GM18909 (cell line): ENCODE measurements around the gene RPTOR.

ENCODE experiments used
- ATAC-seq: cut with Tn5 transposase; IDR thresholded peaks from one replicate; pipeline ENCODE4 v1.9.1; 2021; ENCODE audit warnings: mild to moderate bottlenecking; ENCODE audit not compliant: unreplicated experiment, poor library complexity

The RPTOR gene

DNA sequence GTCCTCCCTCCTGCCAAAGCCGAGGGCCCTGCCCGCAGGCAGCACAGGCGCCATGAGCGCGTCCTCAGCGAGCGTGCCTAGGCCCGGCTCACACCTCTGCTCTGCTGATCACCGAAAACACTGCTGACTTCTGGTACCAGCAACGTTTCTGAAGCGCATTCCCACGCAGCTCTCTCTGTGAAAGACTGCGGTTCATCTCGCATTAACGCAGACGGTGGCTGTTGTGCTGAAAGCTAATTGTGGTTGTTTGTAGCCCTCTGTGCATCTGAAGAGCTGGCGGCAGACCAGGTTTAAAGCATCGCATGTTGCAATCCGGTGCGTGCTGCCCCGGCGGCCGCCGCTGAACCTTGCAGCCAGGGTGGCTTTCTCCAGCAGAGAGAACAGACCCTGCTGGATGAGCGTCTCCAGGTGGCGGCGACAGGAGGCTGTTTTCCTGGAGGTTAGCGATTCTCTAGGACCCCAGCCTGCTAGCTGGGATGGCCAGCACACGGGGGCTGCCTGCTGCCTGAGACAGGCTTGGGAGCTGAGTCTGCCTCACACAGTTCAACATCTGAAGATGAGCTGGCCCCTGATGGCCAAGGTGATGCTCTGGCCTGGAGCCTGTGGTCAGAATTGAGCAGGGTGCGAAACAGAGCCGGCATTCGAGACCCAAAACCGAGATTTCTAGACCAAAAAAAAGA is 397.2 kb downstream of the RPTOR start:
- ATAC-seq = no peak

DNA sequence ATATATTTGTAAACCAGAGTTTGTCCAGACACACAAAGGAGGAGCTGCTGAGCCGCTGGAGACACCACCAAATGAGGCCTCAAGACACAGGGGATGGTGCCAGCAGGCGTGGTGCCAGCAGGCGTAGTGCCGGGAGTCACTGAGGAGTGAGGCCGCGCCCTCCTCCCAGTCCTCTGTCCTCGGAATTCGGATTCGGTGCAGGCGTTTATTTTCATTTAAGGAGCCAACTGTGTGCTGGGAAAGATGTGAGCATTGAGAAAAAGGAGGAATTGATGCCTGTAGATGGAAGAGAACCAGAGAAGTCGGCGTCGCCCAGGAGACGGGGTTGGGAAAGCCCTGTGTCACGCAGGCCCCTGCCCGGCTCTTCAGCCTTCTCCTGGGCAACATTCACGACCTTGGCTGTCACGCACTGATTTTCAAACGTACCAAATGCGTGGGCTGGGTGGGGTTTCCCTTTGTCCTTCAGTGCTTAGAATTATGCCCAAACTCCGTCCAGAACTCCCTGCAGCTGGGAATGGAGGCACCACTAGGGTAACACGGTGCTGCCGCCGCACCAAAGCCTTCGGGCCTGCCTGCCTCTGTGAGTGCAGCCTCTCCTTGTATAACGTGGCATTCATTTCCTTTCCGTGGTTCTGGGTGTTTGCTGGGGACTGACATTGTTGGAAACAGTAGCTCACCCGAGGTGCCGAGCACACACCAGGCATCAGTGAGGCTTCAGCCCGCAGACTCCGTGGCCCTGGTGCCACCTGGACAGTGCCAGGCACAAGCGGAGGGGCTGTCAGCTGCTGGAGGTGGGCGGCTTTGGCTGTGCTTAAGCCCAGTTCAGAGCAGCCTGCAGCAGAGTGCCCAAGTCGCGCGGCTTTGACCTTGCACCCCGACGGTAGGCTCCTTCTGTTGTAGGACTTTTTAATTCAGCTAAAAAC is 398.0 kb downstream of the RPTOR start:
- no peak for ATAC-seq

DNA sequence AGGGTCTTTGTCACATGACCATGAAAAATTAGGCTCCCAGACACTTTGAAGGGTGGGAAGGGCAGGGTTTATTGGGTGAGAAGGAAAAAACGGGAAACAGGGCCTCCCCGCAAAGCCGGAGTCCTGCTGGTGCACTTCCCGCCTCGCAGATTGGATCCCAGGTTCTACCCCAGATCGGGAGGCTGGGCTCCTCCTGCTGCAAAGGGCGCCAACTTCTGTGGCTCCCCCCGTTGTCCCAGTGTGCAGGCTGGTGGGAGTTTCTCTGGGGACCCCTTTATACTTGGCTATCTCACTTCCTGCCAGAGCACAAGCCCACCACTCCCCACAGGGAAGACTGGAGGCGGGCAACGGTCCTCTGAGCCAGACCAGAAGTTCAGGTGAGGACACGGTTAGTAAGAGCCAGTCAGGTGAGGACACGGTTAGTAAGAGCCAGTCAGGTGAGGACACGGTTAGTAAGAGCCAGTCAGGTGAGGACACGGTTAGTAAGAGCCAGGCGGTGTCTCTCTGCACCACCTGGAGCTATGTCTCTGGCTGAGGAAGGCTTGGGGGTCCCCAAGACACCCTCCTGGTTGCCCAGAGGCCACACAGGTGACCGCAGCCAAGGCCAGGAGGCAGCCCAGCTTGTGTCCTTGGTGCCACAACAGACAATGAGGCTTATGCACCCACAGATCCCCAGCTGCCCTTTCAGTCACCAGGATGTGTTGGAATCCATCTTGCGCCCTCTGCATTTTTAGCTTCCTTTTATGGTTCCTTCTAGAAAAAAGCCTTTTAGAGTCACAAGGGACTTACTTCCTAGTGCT is 398.9 kb downstream of the RPTOR start:
- no peak for ATAC-seq

DNA sequence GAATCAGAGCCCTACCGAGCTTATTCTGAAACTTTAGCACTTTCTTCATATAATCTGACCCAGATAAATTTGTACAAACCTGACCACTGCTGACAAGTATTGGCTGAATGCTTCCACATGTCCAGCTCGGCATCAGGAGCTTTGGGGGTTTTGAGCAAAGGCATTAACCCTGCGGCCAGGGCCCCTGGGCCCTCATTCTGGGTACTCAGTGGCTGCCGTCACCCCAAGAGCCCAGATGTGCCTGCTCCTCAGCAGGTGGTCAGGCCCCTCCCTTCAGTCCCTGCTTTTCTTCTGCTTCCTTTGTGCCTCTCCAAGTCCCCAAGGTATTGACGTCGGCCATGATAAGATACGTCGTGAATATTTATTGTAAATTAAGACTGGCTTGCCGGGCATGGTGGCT is 399.7 kb downstream of the RPTOR start:
- no peak for ATAC-seq

DNA sequence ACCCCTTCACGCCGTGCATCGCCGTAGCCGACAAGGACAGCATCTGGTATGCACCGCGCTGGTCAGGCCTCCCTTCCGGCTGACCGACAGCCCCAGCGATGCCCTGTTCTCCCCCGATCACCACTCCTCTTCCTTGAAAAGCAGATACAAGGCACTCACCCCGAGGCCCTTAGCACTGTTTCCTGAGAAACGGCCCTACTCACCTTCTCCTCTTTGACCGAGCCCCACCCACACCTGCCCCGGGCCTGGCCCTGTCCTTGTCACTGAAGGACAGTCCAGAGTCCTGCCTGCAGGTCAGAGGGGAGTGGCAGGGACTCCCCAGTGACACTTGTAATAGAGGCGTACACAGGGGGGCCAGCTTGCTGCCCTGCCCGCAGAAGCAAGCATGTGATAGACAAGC is 401.1 kb downstream of the RPTOR start:
- ATAC-seq = no peak

DNA sequence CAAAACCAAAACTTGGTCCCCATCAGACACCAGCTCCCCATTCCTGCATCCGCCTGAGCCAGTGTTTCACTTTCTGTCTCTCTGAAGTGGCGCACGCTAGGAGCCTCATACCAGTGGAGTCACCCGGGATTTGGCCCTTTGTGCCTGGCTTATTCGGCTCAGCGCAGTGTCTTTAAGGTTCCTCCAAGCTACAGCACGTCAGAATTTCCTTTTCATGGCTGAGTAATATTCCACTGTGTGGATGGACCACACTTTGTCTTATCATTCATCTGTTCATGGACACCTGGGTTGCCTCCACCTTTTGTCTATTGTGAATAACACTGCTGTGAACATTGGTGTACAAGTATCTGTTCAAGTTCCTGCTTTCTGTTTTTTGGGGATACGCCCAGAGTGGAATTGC is 401.8 kb downstream of the RPTOR start:
- ATAC-seq = no peak

DNA sequence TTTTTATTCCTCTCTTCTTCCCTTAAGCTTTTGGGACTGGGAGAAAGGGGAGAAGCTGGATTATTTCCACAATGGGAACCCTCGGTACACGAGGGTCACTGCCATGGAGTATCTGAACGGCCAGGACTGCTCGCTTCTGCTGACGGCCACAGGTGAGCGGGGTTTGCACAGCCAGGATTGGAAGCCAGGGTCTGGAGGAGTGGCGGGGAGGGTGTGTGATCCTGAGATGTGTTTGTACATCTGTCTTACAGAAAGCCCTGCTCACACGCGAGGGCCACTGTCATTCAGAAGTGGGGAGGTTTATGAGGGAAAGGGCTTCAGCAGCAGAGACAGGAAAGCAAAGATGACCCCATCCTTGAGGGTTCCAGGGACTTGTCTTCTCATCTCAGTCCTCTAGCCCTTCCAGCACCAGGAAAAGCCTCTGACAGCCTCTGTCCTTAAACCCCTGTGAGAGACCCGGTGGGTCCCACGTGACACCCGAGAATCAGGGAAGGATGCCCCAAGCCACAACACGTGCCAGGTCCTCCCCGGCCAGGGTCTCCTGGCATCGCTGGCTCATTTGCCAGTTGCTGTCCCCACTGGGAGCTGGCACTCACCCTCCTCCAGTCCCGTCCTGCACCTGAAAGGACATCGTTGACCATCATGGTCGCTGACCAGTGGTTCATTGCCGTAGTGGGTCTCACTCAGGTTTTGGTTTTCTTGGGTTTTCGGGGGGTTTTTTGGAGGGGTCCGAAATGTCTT is 402.7 kb downstream of the RPTOR start:
- ATAC-seq = no peak

DNA sequence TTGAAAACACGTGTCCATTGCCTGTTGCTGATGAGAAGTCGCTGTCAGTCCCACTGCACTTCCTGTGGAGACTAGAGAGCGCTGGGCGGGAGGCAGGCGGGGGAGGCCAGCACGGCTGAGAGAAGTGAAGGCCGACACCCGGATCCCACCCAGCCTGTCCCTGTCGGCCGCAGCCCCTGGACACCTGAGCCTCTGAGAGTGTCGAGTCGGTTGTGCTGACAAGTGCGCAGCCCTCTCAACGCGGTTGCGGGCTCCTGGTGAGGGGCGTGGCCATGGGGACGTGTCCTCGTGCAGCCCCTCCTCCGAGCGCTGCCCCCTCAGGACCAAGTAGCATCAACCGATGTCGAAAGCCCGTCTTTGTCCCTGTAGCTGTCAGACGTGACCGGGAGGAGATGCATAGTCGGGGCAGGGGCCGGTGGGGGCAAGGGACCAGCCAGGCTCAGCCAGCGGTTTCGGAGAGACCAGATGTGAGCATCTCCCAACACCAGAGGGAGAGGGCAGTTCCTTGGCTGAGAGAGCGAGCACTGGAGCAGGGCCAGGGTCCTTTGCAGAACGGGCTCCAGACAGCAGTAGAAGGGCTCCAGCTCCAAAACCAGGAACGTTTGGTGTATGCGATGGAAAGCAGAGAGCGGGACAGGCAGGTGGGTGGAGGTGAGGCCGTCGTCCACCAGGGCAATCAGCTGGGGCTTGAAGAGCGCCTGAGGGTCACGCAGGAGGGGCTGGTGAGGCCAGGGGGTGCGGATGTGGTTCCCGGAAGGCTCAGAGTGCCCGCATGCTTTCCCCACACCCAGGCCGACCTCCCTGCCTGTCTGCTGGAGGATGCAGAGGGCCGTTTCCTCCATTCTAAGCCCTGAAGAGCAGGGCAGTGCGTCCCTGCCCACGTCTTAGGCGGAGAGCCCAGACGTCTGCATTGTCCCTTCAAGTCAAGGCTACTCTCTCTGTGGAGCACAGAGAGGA is 403.7 kb downstream of the RPTOR start:
- no peak for ATAC-seq

DNA sequence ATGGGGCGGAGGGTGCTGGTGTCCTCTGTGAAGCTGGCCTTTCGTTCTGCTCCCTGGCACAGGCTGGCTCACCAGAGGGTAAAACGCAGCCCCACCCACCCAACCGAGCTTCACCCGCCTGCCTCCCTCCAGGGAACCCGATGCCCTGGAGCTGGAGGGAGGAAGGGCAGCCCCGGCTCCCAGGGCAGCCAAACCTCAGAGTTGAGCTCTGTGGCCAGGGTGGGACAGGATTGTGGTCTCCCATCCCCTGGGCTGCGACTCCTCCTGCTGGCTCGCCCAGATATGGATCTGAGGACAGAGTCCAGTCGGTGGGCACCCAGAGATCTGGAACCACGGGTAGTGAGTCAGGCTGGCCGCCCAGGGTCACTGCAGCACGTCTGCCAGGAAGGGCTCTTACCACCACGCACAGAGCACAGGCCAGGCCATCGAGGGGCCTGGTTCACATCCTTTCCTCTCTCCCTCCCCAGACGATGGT is 404.4 kb downstream of the RPTOR start:
- no peak for ATAC-seq

DNA sequence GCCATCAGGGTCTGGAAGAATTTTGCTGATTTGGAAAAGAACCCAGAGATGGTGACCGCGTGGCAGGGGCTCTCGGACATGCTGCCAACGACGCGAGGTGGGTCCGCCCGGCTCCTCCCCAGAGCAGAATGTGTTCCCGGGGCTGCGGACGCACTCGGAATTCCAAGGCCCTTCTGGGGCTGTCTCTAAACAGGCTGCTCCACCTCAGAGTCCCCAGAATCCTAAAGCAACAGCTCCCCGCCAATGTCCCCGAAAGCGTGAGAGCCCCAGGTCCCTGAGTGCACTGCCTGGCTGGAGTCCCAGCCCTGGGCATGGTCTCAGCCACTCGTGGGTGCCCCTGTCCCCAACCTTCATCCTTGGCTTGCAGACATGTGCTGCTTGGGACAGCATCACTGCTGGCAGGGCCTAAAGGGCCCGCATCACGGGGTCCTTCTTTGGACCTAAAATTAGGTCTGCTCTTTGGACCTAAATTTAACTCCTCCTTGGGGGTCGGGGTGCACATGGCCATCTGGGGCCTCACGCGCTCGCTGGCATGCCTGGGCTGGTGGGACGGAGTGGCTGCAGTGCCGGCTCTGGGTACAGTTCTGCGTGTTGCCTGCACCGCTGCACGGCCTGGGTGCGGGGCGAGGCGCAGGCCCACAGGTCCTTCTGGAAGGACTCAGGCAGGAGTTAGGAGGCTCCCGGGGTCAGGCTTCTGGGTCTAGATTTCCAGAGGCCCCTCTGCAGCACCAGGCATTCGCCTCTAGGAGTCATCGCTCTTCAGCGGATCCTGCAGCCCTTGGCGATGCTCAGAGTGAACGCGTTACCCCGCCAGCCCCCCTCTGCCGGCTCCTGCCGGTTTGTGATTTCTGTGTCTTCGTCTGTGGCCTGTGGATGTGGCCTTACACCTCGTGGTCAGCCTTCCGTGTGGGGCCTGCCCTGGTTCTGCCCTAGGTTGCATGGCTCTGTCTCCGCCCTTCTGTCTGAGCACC is 405.1 kb downstream of the RPTOR start:
- no peak for ATAC-seq

DNA sequence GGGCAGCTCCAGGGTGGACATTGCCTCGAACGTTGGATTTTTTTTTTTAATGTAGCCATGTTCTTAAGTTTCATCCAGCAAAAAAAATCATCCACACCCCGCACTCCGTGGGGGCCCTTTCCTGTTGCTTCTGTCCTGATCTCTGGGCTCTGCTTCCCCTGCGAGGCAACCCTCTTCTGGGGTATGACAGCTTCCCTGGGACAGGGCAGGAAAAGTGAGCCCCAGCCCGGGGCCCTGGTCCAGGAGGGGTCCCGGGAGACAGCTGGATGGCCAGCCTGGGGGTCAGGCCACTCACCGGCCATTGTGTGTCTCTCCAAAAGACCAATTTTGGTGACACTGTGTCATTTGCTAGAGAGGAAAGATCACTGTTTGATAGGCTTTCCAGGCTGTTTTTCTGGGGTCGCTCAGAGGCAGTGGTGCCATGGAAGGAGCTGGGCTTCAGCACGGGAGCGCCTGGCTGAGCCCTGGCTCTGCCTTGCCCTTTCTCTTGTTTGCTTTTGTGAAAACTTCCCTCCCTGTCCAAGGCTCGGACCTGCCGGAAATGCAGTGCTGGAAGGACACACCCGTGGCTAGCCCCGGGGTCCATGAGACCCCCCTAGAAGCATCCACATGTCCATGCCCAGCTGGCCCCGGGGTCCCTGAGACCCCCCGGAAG is 406.0 kb downstream of the RPTOR start:
- ATAC-seq = no peak

DNA sequence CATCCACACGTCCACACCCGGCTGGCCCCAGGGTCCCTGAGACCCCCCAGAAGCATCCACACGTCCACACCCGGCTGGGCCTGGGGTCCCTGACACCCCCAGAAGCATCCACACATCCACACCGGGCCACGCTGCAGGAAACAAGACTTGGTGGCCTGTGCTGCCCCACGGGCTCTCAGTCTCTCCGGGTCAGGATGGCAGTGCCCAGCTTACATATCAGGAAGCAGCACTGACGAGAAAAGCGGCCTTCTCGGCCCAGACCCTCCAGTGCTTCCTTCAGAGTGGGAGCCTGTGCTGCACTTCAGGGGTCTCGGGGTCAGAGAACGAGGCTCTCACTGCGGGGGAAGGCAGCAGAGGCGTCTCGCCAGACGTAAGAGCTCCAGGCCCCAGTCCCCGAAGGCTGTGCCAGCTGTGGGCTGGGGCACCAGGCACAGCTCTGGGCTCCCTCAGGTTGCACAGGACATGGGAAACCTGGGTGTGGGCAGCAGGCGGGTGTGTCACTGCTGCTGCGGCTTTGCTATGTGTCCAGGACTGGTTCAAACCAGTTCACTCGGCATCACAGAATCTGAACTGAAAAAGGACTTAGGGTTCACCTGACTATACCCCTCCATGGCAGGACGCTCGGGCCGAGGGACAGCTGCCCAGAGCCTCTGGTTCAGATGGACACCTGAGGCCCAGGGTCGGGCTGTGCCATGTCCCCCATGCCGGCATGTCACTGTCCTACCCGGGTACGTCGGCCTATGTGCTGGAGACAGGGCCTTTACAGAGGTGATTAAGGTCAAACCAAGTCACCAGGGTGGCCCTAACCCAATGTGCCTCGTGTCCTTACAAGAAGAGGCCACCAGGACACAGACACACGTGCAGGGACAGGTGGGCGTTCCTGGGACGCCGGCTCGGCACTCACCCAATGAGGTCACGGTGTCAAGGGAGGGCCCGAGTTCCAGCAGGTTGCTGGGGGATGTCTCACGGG is 406.8 kb downstream of the RPTOR start:
- ATAC-seq = no peak

DNA sequence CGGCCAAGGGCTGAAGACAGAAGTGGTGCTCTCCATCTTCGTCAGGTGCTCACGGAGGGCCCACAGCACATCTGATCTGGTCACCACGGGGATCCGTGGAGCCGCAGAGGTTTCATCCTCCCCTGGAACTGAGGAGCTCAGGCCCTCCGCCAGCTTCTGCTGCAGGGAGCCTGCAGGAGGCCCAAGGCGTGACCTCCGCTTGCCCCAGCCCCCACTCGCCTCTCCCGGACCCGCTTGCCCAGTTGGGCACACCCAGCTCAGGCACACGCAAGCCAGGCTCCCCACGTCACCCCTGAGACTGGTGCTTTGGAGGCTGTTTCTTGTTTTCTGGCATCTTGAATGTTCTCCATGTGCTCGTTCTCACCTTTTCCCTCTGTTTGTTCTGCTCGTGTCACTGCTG is 407.7 kb downstream of the RPTOR start:
- ATAC-seq = no peak

DNA sequence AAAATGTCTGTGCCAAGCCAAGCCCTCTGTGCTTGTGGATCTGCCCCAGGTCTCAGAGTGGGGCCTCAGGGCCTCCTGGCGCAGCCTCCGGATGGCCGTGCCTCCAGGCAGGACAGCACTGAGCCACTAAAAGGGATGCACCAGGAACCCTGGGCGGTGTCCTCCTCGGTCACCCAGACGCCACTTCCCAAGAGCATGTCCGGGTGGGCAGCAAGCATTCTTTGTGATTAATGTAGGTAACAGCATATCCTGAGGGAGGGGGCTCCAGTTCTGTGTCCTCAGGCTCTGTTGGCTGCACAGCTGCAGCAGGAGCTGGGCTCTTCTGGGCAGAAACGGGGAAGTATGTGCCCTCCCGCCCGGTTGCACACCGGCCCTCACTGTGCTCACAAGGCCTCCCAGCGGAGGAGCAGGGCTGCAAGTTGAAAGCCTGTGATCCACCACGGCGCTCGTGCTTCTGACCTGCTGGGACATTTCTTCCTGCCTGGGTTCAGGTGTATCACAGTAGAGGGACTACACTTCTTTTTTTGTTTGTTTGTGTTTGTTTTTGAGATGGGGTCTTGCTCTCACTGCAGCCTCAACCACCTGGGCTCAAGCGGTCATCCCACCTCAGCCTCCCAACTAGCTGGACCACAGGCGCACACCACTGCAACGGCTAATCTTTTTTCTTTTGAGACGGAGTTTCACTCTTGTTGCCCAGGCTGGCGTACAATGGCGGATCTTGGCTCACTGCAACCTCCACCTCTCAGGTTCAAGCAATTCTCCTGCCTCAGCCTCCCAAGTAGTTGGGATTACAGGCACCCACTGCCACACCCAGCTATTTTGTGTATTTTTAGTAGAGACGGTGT is 409.1 kb downstream of the RPTOR start:
- ATAC-seq = no peak

DNA sequence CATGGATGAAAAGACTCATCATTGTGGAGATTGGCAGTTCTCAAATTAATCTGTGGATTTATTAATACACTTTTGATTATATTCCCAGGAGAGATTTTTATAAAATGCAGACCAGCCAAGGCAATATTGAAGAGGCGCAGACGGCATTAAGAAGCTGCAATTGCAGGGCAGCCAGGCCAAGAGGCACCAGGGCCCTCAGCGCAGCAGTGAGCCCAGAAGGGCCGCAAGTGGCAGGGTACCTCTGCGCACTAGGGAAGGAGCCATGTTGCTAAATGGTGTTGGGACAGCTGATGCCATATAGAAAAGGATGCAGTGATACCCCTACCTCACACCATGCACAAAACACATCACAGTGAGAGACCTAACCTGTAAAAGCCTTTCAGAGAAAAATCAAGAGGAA is 410.4 kb downstream of the RPTOR start:
- no peak for ATAC-seq
